ENCODE data around the gene PPP1CA. TPM values are rescaled to one million over a fixed set of nuclear protein-coding genes. Genes with fewer than 3 reads are reported as not detected.

Gene PPP1CA
- total RNA-seq, 1 experiment from 2014 or later = 238 TPM

DNA sequence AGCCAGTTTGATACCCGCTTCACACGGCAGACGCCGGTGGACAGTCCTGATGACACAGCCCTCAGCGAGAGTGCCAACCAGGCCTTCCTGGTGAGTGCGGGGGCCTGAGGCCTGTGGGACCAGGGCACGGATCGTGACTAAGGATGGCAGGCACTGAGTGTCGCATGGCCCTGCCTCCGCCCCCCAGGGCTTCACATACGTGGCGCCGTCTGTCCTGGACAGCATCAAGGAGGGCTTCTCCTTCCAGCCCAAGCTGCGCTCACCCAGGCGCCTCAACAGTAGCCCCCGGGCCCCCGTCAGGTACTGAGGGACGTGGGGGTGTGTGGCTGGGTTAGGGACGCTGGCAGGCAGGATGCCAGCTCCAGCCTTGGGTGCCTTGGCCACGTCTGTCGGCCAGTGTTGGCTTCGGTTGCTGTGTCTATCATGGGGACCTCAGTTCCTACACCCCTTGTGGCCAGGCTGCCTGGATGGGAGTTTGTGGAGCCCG is 32.8 kb upstream of the PPP1CA start:
- Histone ChIP-seq H3K36me3 (ENCODE audit: control insufficient read depth in 1 of 2, insufficient read depth in 2 of 2, low read length in 2 of 2) (peaks cover 10 to 17% of the 10 kb centered on the region in 2 experiments; a peak in 3 of 4 replicates), H3K27ac (ENCODE audit: low read depth, low read length) (no peak overlapping the region), H3K4me1 (ENCODE audit: control insufficient read depth in 1 of 2, insufficient read depth in 2 of 2, low read length in 2 of 2) (peaks cover 5 to 13% of the 10 kb centered on the region in 2 experiments), H3K79me2 (ENCODE audit: insufficient read depth, low read length) (peaks cover 15% of the 10 kb centered on the region), H3K9me2 (ENCODE audit: insufficient read depth) (no peaks in the 10 kb centered on the region), H3K9me3 (ENCODE audit: control insufficient read depth in 1 of 2, insufficient read depth in 1 of 2, low read depth in 1 of 2, low read length in 2 of 2) (no peaks in the 10 kb centered on the region), H3K9ac (ENCODE audit: low read length) (no peak overlapping the region), H3K4me3 (replicated peaks in 1 of 2; ENCODE audit: low read depth in 1 of 2, low read length in 2 of 2) (no peak overlapping the region), H3K27me3 (ENCODE audit: insufficient read depth, low read length) (no peaks in the 10 kb centered on the region), H2AFZ (ENCODE audit: low read depth, low read length, poor library complexity, severe bottlenecking) (no peak overlapping the region), H4K20me1 (ENCODE audit: insufficient read depth) (no peaks in the 10 kb centered on the region), H3K4me2 (ENCODE audit: low read length) (no peak overlapping the region)
- BruUV-seq (replicated peaks) = no TSS peak
- intact Hi-C loops (cut with micrococcal nuclease) = no loop called here
- POLR2A ChIA-PET = no interaction called here
- CTCF ChIA-PET = no interaction called here
- TF ChIP-seq, protein P1, sequence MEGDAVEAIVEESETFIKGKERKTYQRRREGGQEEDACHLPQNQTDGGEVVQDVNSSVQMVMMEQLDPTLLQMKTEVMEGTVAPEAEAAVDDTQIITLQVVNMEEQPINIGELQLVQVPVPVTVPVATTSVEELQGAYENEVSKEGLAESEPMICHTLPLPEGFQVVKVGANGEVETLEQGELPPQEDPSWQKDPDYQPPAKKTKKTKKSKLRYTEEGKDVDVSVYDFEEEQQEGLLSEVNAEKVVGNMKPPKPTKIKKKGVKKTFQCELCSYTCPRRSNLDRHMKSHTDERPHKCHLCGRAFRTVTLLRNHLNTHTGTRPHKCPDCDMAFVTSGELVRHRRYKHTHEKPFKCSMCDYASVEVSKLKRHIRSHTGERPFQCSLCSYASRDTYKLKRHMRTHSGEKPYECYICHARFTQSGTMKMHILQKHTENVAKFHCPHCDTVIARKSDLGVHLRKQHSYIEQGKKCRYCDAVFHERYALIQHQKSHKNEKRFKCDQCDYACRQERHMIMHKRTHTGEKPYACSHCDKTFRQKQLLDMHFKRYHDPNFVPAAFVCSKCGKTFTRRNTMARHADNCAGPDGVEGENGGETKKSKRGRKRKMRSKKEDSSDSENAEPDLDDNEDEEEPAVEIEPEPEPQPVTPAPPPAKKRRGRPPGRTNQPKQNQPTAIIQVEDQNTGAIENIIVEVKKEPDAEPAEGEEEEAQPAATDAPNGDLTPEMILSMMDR (IDR thresholded peaks at IDR 0.05 in 2 of 3, conservative IDR thresholded peaks at IDR 0.05 in 1 of 3; ENCODE audit: borderline replicate concordance in 1 of 3, insufficient read depth in 1 of 3, low read depth in 2 of 3, low read length in 2 of 3) = no peak
- no peak for TF ChIP-seq YY1 (IDR thresholded peaks at IDR 0.05; ENCODE audit: extremely low read depth, insufficient replicate concordance, low read depth, low read length)
- no peak for TF ChIP-seq POLR2AphosphoS5 (IDR thresholded peaks at IDR 0.05; ENCODE audit: low read depth, low read length)
- TF ChIP-seq CBX3 (IDR thresholded peaks at IDR 0.05; ENCODE audit: low read depth) = no peak
- TF ChIP-seq, protein P2, sequence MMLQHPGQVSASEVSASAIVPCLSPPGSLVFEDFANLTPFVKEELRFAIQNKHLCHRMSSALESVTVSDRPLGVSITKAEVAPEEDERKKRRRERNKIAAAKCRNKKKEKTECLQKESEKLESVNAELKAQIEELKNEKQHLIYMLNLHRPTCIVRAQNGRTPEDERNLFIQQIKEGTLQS (IDR thresholded peaks at IDR 0.05) = no peak
- TF ChIP-seq CEBPB (IDR thresholded peaks at IDR 0.05; ENCODE audit: low read depth) = no peak
- no peak for TF ChIP-seq ELF1 (IDR thresholded peaks at IDR 0.05; ENCODE audit: borderline replicate concordance, low read depth)
- TF ChIP-seq SP1 (IDR thresholded peaks at IDR 0.05; ENCODE audit: low read depth) = no peak
- no peak for TF ChIP-seq RAD21 (IDR thresholded peaks at IDR 0.05; ENCODE audit: low read depth)
- no peak for TF ChIP-seq JUND (IDR thresholded peaks at IDR 0.05)
- TF ChIP-seq, protein P3, sequence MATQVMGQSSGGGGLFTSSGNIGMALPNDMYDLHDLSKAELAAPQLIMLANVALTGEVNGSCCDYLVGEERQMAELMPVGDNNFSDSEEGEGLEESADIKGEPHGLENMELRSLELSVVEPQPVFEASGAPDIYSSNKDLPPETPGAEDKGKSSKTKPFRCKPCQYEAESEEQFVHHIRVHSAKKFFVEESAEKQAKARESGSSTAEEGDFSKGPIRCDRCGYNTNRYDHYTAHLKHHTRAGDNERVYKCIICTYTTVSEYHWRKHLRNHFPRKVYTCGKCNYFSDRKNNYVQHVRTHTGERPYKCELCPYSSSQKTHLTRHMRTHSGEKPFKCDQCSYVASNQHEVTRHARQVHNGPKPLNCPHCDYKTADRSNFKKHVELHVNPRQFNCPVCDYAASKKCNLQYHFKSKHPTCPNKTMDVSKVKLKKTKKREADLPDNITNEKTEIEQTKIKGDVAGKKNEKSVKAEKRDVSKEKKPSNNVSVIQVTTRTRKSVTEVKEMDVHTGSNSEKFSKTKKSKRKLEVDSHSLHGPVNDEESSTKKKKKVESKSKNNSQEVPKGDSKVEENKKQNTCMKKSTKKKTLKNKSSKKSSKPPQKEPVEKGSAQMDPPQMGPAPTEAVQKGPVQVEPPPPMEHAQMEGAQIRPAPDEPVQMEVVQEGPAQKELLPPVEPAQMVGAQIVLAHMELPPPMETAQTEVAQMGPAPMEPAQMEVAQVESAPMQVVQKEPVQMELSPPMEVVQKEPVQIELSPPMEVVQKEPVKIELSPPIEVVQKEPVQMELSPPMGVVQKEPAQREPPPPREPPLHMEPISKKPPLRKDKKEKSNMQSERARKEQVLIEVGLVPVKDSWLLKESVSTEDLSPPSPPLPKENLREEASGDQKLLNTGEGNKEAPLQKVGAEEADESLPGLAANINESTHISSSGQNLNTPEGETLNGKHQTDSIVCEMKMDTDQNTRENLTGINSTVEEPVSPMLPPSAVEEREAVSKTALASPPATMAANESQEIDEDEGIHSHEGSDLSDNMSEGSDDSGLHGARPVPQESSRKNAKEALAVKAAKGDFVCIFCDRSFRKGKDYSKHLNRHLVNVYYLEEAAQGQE (IDR thresholded peaks at IDR 0.05; ENCODE audit: low read depth) = no peak
- no peak for DNase-seq (ENCODE audit: low read depth, low spot score)
- RAD21 ChIA-PET (ENCODE audit: low non-redundant PET in 1 of 2, low total read pairs in 2 of 2, uncharacterized antibody in 2 of 2, unreplicated experiment in 2 of 2) = no interaction called here
- no peak for ATAC-seq
